Ishikawa (cell line): ENCODE measurements around the gene KCNJ6.

Experiments used
- CEBPB ChIP-seq: IDR thresholded peaks from 2 replicates; pipeline ENCODE4 v1.6.1; 2012
- CREB1 ChIP-seq: IDR thresholded peaks from 2 replicates; pipeline ENCODE4 v1.6.1; 2012; ENCODE audit warnings: low read depth
- EGR1 ChIP-seq: IDR thresholded peaks from 2 replicates; pipeline ENCODE4 v1.6.1; 2012
- EP300 ChIP-seq: IDR thresholded peaks from 2 replicates; pipeline ENCODE4 v1.6.1; 2012; ENCODE audit warnings: borderline replicate concordance
- FOXM1 ChIP-seq: IDR thresholded peaks from 2 replicates; pipeline ENCODE4 v1.6.1; 2012; ENCODE audit warnings: low read depth, borderline replicate concordance
- NFIC ChIP-seq: IDR thresholded peaks from 2 replicates; pipeline ENCODE4 v1.6.1; 2012
- RAD21 ChIP-seq: IDR thresholded peaks from 2 replicates; pipeline ENCODE4 v1.6.1; 2012; ENCODE audit warnings: low read depth
- TAF1 ChIP-seq: IDR thresholded peaks from 2 replicates; pipeline ENCODE4 v1.6.1; 2012; ENCODE audit warnings: low read depth, mild to moderate bottlenecking
- TCF12 ChIP-seq: IDR thresholded peaks from 2 replicates; pipeline ENCODE4 v1.6.1; 2012; ENCODE audit warnings: low read depth
- TEAD4 ChIP-seq: IDR thresholded peaks from 2 replicates; pipeline ENCODE4 v1.6.1; 2012
- YY1 ChIP-seq: IDR thresholded peaks from 2 replicates; pipeline ENCODE4 v1.6.1; 2012; ENCODE audit warnings: low read depth
- ZBTB7A ChIP-seq: IDR thresholded peaks from 2 replicates; pipeline ENCODE4 v1.6.1; 2012; ENCODE audit warnings: low read depth
- TF ChIP-seq, protein P1 (sequence below): IDR thresholded peaks from 2 replicates; pipeline ENCODE4 v1.6.1; 2012
- TF ChIP-seq, protein P2 (sequence below): IDR thresholded peaks from 2 replicates; pipeline ENCODE4 v1.6.1; 2012; ENCODE audit warnings: low read depth, mild to moderate bottlenecking
- TF ChIP-seq, protein P3 (sequence below): IDR thresholded peaks from 2 replicates; pipeline ENCODE4 v1.6.1; 2012

Gene KCNJ6

DNA sequence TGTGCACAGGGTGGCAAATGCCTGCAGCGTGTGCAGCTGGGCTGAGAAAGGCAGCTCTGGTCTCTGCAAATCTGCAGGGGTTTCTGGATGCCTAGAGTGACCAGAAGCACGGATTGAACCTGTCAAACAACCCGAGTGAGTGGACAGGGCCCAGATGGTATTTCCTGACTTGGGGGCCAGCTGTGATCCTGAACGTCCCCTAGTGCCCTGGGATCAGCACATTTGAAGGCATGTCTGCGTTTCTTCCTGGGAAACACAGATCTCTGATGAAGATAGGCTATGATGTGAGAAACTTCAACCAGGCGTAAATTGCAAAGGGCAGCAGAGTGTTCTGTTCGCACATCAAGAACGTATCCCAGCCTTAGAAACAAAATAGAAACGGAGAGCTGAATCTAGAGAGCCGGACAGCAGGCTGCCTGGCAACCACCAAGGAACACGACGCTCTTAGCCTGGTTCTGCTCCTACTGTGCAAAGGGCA is 163.1 kb downstream of the KCNJ6 start:
- TF ChIP-seq, protein P1, sequence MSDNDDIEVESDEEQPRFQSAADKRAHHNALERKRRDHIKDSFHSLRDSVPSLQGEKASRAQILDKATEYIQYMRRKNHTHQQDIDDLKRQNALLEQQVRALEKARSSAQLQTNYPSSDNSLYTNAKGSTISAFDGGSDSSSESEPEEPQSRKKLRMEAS: no peak

DNA sequence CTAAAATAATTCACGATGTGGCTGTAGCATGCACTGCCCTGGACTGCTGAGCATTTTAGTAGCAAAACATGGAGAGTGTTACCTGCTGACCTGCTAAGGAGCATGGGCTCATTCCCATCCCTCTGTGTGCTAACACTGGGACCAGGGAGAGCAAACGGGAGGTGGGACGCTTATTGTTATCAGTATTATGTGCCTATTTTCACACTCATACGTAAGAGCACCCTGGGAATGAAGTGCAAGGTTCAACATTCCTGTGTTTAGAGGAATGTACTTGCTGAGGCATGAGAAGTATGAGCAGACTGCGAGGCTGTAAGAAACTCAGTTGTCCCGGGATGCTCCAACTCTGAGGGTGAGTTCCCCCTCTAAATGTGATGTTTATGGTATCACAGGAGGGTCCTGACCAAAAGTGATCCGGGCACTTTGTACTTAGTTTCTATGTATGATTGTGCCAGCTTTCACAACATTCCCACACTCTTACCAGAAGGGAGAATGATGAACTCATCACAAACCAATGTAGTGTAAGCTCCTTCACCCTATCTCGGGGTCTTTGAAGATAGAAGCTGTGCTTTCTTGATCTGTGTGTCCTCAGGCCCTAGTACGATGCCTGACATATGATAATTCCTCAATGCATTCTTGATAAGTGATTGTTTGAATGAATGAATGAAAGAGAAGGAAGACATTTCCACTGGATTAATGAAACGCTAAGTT is 164.8 kb downstream of the KCNJ6 start:
- no peak for TF ChIP-seq TAF1

DNA sequence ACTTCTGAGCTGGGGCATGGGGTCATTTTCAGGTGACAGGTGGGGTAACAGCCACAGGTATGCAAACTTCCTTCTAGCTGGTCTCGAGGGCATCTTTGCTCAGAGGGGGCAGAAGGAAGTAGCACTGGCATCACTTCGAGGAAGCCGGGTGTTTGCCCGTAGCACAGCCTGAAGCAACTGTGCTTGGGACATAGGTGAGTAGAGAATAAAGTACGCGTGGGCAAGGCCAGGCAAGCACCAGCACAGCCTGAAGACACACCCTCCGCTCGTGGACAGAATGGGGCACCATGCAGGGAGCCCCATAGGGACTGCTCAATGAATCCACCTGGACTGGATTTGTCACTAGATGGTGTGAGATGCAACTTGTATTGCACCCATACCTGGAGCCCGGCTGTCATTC is 167.1 kb downstream of the KCNJ6 start:
- TF ChIP-seq, protein P2, sequence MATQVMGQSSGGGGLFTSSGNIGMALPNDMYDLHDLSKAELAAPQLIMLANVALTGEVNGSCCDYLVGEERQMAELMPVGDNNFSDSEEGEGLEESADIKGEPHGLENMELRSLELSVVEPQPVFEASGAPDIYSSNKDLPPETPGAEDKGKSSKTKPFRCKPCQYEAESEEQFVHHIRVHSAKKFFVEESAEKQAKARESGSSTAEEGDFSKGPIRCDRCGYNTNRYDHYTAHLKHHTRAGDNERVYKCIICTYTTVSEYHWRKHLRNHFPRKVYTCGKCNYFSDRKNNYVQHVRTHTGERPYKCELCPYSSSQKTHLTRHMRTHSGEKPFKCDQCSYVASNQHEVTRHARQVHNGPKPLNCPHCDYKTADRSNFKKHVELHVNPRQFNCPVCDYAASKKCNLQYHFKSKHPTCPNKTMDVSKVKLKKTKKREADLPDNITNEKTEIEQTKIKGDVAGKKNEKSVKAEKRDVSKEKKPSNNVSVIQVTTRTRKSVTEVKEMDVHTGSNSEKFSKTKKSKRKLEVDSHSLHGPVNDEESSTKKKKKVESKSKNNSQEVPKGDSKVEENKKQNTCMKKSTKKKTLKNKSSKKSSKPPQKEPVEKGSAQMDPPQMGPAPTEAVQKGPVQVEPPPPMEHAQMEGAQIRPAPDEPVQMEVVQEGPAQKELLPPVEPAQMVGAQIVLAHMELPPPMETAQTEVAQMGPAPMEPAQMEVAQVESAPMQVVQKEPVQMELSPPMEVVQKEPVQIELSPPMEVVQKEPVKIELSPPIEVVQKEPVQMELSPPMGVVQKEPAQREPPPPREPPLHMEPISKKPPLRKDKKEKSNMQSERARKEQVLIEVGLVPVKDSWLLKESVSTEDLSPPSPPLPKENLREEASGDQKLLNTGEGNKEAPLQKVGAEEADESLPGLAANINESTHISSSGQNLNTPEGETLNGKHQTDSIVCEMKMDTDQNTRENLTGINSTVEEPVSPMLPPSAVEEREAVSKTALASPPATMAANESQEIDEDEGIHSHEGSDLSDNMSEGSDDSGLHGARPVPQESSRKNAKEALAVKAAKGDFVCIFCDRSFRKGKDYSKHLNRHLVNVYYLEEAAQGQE: no peak
- TF ChIP-seq RAD21 (no peak), CREB1 (no peak), NFIC (no peak), TAF1 (no peak)
- TF ChIP-seq, protein P3, sequence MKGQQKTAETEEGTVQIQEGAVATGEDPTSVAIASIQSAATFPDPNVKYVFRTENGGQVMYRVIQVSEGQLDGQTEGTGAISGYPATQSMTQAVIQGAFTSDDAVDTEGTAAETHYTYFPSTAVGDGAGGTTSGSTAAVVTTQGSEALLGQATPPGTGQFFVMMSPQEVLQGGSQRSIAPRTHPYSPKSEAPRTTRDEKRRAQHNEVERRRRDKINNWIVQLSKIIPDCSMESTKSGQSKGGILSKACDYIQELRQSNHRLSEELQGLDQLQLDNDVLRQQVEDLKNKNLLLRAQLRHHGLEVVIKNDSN: no peak

DNA sequence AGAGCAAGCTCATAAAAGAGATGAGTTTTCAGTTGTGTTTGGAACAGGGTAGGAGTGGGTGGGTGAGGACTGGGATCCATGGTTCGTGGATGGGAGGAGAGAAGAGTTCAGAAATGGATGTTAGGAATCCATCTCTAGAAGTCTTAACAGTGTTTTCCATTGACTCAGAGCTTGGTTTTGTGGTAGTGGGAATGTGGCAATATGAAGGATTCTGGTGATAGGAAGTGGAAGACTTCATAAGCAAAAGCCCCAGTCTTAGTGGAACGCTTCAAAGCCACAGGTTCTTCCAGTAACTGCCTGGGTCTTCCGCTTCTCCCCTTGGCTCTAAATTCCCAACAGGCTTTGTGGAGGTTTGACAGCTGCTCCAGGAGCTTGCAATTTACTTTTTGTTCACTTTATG is 167.9 kb downstream of the KCNJ6 start:
- TF ChIP-seq FOXM1 (no peak), CEBPB (no peak), EP300 (no peak), NFIC (no peak), TCF12 (no peak), RAD21 (no peak), ZBTB7A (no peak), CREB1 (no peak), EGR1 (no peak), TEAD4 (no peak), TAF1 (no peak), YY1 (no peak)
- TF ChIP-seq, protein P2: no peak
- TF ChIP-seq, protein P1: no peak
- TF ChIP-seq, protein P3: no peak

DNA sequence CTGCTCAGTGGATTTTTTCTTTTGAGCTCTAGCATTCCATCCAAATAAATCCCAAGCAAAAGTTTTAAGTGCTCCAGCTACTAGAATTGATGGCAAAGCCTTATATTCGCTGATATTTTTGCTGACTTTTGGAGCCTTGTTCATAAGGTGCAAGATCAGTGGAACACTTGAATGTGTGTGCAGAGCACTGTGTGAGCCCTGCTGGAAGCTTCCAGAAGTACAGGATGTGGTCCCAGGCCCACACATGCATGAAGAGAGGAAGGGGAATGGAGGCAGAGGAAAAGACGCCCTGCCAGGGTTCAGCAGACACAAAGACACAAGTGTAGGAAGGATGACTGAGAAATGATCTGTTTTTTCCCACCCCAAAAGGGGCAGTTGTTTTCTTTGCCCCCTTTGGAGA is 169.4 kb downstream of the KCNJ6 start:
- TF ChIP-seq TAF1: no peak
- TF ChIP-seq ZBTB7A: no peak
- TF ChIP-seq, protein P3: no peak
- no peak for TF ChIP-seq TEAD4

DNA sequence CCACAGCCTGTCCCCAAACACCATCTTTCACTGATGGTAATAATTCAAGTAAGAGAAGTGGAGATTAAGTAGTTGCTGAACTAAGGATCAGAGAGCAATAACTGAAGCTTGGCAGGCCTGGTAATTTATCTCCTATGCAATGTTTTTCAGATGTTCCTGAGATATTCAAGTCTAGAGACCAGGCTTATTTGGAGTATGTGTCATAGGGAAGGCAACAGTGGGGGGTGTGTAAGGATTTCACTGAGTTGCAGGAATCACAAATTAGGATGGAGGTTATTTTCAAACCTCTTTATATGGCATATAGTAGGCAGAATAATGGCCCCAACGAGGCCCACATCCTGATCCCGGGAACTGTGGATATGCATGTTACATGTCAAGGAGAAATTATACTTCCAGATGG is 171.7 kb downstream of the KCNJ6 start:
- no peak for TF ChIP-seq NFIC
- TF ChIP-seq EGR1: no peak
- no peak for TF ChIP-seq EP300
- TF ChIP-seq ZBTB7A: no peak
- TF ChIP-seq, protein P2: no peak
- TF ChIP-seq TEAD4: no peak
